Left hindlimb (tissue), 1 donor: ENCODE results near the gene NT5C2.
A peak's percentile ranks its signal among the peaks of the same experiment; 100 is the strongest.

Experiments used
- DNase-seq: peaks from one replicate; pipeline ENCODE4 v3.0.0-alpha.2; 2018

Gene NT5C2

DNA sequence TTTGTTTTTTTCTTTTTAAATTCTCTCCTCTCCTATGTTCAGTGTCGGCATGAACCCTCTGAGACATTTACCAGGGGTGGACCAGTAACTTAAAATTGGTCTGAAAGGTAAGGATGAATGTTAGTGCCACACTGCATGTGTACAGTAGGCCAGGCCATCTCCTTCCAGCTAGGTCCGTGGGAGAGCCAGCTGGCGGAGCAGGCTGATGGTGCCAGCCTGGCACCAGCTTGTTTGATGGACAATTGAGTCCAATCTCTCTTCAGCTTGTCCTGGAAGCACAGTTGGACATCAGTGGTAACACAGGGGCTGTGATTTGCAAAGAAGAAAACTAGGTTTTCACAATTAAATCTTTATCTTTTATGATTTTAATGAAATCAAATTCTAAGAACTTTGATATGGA is 138.5 kb downstream of the NT5C2 start:
- no peak for DNase-seq

DNA sequence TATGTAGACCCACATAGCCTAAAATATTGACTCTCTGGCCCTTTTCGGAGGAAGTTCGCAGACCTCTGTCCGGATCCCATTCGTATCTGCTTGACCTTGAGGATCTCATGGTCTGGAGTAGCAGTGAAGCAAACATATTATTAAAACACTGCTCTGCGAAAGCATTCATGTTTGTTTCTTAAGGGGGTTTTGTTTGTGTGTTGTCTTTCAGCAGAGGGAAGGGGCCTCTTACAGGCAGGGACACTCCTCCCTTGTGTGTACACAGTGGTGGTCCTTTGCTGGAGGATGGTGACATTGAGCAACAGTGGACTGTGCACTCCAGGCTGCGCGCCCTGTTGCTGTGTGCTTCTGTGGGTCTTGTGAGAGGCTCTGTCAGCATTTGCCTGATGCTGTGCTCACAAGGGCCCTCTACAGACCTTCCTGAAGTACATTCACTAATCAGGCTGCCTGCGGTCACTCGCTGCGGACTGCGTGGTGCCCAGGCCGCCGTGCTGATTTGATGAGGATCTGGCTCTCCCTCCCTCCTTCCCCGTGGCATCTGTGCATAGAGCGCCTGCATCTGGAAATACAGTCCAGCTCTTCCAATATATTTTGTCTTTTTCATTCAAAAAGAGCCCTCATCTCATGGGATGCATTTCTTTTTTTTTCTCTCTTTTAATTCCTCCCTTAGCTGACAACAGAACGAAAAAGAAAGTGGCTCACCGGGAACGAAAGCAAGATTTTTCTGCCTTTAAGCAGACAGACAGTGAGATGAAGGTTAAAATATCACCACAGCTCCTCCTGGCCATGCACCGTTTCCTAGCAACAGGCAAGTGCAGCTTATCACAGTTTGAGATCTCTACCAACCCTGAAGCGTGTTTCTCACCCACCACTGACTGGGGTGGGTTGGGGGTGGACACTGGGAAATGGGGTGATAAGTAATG is 139.2 kb downstream of the NT5C2 start:
- DNase-seq: peak; percentile 49

DNA sequence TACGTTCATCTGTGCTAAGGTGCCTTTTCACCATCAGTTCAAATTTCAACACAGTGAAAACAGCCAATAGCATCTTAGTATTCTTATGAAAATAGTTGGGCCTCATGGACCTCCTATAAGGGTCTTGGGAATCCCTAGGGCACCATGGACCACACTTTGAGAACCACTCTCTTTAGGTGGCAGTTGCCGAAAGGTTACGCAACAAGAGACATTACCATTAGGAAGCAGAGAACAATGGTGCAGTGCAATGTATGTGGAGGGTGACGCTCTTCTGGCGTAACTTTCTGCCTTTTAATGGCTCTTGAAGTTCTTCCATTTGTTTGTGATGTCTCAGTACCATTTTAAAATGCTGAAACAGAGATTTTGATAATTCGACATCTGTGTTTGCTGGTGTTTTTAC is 143.8 kb downstream of the NT5C2 start:
- no peak for DNase-seq

DNA sequence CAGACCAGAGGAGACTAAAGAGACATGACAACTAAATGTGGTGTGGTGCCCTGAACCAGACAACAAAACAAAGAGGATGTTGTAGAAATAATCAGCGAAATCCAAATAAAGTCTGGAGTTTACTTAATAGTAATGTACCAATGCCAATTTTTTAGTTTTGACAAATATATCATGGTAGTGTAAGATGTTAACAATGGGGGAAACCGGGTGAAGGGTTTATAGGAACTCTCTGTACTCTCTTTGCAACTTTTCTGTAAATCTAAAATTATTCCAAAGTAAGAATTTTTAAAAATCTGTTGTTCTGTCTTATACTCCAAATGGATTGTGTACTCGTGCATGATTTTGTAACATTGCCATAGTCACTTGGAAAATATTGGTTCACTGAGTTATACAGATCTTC is 145.7 kb downstream of the NT5C2 start:
- DNase-seq: no peak

DNA sequence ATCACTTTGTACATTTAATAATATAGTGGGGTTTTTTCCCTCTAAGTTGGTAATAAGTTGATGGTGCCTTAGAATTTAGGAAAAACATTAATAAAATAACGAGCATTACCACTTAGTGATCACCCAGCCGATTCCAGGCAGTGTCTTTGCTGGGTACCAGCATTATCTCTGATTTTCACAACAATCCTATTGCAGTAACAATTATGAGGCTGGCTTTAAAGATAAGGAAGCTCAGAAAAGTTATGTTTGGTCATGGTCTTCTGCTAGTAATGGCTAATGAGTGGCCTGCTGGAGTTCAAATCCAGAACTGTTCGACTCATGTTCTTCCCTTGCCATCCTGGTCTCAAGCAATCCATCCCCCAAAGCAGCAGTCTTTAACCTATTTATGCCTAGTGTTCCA is 147.1 kb downstream of the NT5C2 start:
- no peak for DNase-seq

DNA sequence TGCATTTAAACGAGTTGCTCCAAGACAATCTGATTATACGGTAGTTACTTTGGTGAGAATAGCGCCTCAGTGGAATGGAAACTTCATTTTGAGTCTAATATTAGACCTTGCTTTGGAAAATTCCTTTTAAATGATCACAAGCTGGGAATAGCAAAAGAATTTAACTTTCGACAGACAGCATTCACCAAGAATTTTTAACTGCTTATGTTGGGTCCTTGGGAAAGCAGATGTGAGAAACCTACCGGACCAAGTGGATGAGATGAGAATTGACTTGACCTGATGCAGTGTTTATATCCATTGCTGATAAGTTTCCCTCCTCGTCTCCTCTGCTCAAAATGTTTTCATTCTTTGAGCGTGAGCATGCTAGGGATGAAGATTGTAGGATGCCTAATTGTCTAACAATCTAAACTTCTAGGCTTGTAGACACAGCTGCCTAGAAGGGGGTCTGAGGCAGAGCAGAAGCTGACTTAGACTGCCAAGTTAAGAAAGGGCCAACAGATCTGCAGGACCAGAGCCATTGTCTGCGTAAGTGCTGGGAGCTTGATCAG is 148.1 kb downstream of the NT5C2 start:
- DNase-seq: no peak

DNA sequence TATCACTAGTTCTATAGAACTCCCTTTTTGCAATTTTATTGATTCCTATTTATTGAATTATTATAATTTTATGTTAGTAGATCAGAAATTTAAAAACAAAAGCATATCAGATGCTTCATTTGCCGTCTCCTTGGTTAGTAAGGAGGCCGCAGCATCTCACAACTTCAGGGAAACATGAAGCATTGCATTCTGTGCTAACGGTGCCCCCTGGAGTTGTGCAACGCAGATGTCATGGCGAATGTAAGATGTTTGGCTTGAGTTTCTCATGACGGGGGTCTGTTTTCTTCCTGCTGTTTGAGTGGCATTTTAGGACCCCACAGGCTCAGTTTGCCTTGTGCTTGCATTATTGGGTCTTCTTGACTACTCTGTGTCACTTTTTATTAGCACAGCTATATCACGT is 150.2 kb downstream of the NT5C2 start:
- no peak for DNase-seq

DNA sequence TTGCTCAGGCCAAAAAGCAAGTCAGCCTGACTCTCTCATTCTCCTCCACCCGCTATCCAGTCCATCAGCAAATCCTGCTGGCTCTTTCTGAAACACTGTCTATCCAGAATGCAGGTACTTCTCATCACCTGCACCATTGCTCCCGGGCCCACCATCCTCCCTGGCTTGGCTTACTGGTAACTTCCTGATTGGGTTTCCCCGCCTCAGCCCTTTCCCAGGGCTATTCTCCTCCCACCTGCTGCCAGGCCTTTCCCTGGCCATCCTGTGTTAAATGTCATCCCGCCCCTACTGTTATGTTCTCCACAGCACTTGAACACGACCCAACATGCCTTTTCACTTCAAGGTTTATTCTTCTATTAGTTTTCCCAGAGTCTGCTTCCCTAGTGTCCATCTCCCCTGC is 150.9 kb downstream of the NT5C2 start:
- no peak for DNase-seq

DNA sequence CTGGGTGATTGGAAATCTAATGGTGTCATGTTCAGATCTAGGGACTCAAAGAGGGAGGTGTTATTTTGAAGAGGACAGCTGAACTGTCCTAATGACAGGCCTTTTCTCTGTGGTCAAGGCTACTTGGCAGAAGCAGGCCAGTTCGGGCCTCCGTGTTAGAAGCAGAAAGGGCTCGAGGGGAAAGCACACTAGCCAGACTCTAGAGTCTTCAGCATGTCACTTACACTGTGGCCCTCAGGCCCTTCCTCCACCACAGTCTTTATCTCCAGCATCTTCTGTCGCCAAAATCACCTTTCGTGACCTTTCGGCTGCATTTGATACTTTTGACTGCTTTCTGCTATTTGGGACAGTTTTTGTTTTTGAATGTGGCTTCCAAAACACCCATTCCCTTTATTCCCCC is 151.7 kb downstream of the NT5C2 start:
- DNase-seq: no peak

DNA sequence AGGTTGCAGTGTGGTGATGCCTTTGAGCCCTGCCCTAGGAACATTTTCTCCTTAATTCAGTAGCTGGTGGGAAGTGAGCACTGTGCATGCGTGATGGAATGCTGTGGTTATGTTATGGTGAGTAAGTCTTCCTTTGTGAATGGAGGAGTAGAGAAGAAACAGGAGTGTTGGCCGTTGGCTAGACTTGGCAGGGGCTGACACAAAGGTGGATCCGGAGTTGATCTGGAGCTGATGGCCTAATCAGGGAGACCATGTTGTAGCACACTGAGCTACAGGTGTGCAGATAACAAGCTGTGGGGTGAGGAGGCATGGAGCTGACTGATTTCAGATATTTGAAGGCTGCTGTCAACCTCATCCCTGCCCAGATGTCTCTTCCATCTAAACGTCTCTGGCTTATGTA is 152.7 kb downstream of the NT5C2 start:
- DNase-seq: no peak

DNA sequence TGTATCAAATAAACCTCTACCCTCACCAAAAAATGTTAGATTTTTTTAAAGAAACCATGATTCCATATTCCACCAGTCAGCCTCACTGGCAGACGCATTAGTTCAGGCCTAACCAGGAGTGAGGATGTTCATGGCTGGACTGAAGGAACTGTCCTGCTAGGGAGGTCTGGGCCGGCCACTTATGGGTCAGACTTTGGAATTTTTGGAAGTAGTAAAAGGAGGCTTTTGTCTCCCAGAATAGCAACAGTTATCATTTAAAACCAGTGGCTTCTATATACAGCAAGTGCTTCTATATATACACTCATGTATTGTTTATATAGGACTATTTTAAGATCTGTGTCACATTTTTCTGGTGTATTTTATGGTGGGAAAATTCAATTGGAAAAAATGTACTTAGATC is 154.5 kb downstream of the NT5C2 start:
- no peak for DNase-seq
